Activated T-helper 9 cell treated with anti-CD3 and anti-CD28 coated beads, Interleukin-2, amount 50 U/mL, for 16 hours (primary cell): ENCODE results near the gene KDM5B.
"Not testable (repeated sequence)": the region's sequence is repeated elsewhere in the genome, so short reads cannot be mapped to it uniquely, and the experiment has no call there.

Experiments
- DNase-seq: peaks from one replicate; pipeline ENCODE4 v3.0.0-alpha.2; 2020; ENCODE audit warnings: low read depth

The KDM5B gene

DNA sequence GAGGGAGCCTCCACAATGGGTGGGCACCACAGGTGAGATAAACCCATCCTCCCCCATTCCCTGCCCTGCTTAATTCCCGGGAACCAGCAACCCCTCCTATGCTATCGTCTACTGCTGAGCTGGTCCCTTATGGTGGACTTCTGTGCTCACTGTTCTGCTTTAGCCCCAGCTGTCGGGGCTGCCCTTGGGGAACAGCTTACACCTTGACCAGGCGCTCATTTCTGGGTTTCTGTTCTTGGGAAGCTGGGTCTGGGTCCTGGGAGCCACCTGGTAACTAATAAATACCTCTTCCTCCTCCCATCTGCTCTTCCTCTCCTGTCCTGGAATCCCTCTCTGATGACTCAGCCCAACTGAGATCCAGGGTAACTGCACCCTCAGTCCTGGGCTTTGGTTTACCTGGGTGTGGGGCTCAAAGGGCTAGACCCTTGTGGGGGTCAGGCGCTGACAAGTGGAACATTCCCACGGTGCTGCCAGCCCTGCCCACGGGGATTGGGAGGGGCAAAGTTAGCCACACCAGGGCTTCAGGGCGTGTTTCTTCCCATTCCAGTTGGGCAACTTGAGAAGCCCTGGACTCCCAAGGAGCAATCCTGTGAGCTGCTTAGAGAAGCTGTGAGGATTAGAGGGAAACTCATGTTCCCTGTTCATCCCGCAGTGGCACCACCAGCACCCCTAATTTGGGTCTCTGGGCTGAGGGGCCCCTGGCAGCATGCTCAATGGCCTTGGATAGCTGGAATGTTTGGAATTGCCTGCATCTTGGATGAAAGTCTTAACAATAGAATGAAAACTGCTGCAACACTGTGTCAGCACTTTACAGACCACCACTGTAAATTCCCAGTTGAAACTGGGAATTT lies 4.2 kb upstream of the KDM5B start:
- no peak for DNase-seq

DNA sequence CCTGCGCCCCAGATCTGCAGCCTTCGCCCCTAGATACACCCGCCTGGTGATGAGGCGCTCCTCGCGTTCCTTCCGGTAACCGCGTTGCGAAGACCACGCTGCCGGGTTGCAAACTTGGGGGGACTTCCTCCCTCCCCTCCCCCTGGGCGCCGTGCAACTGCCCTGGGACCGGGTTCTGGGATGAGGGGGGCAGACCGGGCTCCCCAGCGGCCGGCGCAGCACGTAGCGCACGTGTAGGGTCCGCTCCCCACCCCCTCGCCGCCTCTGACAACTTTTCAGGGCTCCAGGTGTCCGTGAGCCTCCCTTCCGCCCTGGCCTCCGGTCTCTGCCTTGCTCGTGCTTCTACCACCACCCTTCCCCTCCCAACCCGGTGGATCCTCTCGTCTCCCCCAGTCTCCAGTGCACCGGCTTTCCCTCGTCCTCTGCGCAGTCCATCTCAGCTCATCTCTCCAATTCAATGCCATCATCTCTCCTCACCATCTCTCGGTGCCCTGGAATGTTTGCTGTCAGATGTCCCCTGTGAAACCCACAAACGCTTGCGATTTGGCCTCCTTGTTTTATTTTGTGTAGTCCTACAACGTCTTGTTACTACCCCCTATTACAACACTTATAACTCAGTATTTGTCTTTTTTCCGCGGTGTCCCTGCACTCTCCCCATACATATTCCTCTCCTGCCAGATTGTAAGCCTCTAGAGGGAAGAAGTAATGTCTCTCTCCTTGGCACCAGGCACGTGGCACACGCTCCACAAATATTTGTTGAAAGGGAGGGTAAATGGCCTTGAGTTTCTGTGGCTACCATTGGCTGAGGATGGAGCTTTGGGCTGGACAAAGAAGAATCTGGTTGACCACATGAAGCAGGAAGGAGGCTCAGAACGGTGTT lies 3.3 kb upstream of the KDM5B start:
- peak; percentile 4 for DNase-seq

DNA sequence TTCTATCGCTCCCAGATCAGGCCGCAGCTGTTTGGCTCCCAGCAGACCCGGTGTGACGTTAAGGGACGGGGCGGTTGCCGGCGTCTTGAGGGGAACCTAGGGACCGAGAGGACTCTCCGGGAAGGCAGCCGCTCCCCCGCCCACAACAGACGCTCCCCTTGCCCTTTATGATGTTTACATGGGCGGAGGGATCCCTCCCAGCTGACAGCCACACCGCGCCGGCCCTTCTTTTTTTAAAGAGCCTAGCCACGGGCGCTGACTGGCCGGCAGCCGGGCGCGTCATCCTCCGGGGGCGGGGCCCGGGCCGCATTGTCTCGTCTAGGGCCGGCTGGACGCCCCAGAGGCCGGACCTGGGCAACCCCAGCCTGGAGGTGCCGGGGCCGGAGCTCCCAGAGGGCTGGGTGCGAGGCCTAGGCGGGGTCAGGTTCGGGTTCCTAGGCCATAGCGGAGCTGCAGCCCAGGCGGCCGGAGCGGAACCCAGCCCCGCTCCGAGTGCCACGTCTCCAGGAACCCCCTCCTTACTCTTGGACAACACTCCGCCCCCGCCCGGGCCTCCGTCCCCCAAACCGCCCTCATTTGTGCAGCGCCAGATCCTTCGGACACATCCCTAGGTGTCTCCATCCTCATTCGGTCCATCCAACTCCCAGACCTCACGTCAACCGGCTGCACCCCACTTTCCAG lies 2.5 kb upstream of the KDM5B start, which contains the start of gene PCAT6:
Gene PCAT6, plus strand, starts transcription at position 340 of the 681 bp plus-strand sequence.
- peak; percentile 80 for DNase-seq

DNA sequence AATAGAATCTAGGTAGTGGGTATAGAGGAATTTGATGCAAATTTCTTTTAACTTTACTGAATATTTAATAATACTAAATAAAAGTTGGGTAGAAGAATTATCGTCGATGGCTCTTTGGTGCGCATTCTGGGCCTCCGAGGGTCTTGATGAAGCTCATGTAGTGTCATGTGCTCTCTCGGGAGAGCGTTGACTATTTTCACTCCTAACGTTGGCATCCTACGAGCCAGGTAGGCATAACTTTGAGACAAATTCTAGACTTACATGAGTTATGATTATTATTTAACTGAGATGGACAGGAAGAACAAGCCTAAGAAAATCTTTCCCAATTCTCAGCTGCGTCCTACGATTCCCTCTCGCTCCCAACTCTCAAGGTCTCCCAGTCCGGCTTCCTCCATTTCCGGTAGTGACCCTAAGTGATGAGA lies 2.0 kb upstream of the KDM5B start:
- no peak for DNase-seq

DNA sequence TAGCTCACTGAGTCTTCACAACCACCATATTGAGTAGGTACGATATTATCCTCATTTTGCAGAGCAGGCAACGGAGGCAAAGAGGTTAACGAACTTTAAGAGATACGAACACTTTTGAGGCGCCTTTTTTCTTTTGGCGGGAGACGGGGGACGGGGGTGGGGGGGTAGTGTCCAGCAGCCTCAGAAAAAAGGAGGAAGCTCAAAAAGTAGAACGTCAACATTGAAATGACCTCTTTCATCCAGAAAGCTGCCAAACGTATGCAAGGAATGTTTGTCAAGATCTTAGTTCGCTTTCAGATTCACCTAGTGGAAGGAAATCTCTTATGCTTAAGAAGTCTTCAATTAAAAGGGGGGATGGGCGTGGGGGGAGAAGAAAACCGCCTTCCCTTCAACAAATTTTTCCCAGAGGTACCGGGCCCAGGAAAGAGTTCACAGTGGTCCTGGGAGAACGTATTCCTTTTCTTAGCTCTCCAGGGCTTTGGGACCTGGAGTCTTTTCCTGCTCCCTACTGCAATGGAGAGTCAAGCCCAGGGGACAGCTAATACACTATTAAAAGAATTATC lies 1.5 kb upstream of the KDM5B start:
- DNase-seq: no peak

DNA sequence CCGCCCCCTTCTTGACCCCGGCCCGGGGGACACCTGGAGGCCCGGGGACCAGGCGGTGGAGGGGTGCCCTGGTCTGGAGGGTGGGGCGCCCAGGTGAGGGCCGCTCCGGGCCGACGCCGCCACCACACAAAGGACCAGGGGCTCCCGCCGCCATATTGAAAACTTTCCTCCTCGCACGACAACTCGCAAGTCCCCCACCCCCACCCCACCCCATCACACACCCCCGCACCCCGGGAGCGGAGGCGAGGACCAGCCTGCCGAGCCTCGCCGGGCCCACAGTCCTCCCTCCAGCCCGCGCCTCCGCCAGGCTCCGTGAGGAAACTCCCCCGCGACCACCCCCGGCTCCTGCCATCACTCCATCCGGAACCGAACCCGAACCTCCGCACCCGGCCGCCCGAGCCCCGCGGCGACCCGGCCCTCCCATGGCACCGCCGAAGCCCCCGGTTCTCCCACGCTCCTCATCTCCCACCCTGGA lies 733 bp downstream of the KDM5B start:
- DNase-seq: peak; percentile 26

DNA sequence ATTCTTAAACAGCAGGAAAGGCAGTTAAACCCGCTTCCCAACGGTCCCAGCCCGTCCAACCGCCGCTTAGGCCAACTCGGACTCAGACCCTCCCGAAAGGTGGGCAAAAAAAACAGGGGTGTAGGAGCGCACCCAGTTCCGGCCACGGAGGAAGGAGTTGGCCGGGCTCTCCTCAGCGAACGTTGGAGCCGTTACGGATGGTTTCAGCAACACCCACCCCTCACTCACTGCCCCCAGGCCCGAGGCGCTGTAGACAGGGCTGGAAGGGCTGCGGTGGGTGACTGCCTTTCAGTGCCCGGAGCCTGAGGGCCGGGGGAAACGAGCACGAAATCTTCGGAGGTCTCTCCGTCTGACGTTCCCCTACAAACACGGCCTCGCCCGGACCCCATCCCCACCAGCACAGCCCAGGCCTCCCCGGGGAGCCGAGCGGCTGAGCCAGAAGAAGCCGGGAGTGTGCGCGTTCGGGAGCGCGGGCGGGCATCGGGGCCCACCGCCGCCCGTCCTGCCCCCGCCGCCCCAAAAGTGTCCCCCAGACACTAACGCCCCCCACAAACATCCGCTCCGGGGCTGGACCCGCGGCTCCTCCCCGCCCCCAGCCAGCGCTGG lies 1.3 kb downstream of the KDM5B start:
- peak; percentile 8 for DNase-seq

DNA sequence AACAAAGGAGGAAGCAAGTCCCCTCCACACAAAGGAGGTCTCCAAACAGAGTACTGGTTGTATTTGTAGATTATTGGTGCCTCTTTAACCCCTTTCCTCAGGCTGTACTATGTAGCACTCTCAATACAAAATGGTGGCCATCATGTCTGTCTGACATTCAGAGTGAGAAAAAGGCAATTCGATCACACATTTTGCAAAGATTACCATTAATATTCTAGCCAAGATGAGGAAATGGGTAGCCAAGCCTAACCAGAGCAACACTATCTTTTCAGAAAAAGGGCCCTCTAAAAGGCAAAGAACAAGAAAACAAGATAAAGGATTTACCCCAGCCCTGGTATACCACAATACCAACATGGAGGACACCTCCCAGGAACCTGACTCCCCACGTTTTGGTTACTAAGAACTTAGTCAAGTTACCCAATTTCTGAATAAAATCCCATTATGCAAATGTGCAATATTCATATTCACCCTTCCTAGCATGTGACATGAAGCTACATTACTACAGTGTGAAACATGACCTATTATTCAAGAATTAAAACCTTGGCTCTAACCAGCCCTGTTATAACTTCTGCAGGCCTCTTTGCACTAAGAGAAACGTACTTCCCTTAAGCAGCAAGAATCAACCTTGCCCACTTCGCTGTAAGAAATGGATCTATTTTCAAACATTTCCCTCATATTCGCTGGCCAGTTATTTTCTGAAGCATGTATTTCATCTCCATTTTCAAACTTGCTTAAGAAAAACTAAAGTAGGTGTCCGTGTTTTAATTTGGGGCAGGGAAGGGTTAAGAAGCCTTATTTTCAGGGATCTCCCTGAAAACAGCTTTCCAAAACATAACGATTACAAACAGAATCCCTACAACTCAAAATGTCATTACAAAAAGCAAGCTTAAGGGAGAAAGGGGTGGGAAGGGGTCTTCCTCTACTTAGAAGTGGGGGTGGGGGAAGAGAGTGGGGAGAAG lies 2.1 kb downstream of the KDM5B start:
- DNase-seq: no peak

DNA sequence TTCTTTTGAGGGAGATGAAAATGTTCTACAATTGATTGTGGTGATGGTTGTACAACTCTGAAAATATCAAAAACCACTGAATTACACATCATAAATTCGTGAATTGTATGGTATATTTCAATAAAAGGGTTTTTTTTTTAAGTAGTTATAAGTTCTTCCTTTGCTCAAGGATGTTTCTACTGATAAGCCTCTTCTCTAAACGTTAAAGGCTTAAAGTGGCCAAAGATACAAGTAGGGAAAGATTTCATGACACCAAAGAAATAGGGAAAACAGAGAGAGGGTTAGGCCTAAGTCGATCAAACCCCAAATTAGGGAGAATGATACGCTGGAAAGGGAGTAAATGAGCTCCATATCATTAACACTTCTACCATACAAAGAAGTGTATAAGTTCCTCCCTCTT lies 4.1 kb downstream of the KDM5B start:
- DNase-seq: no peak

DNA sequence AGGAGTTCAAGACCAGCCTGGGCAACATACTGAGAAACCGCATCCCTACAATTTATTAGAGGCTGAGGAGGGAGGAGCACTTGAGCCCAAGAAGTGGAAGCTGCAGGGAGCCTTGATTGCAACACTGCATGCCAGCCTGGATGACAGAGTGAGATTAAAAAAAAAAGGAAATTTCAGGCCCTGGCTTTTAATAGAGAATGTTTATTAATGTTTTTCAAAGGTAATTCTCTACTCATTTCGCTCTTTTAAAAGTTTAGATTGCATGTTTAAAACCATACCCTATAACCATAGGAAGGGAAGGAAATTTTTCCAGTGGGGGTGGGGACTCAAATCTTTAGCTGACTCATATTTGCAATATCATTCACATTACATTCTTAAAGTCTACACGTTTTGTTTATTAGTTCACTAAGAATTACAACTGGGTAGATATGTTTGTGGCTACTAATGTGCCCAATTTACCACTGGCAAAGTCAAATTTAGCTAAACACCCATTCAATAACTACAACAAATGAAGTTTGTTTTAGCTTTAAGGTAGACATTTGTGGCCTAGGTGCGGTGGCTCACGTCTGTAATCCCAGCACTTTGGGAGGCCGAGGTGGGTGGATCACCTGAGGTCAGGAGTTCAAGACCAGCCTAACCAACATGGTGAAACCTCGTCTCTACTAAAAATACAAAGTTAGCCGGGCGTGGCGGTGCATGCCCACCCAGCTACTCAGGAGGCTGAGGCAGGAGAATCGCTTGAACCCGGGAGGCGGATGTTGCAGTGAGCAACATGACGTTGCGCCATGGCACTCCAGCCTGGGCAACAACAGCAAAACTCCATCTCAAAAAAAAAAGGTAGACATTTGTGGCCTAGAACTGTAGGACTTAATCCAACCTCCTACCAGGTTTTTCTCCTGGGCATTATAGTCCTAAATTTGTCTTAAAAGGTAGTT lies 5.0 kb downstream of the KDM5B start:
- DNase-seq: no peak

DNA sequence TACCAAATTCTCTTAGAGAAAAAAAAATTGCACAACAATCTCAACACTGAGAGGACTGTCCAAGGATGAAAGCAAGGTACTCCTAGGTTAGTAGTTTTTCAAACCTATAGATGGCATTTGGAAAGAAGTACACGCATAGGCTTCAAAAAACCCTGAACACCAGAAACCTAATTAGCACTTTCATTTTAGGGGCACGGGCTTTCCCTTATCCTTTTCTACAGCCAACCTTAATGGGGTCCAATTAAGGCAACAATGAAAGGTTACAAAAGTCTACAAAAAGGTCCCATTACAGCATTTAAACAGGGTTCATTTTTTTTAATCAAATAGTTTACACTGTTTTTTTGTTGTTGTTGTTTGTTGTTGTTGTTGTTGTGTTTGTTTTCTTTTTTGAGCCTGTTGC lies 6.2 kb downstream of the KDM5B start:
- no peak for DNase-seq

DNA sequence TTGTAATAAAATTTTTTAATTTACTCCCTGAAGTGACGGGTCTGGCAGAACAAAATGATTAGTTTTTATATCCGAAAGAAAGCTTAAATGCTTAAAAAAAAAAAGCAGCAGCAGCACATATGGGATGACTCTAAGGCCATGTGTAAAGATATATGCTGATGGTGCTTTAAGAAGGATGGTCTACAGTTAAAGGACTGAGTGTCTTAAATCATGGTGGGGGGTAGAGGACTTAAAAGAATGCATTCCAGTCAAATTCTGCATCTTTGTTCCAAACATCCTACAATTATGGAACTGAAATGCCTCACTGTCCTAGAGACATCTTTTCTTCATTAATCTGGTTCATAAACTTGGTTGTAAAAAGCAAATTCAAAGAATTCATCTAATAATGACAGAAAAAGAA lies 7.0 kb downstream of the KDM5B start:
- no peak for DNase-seq

DNA sequence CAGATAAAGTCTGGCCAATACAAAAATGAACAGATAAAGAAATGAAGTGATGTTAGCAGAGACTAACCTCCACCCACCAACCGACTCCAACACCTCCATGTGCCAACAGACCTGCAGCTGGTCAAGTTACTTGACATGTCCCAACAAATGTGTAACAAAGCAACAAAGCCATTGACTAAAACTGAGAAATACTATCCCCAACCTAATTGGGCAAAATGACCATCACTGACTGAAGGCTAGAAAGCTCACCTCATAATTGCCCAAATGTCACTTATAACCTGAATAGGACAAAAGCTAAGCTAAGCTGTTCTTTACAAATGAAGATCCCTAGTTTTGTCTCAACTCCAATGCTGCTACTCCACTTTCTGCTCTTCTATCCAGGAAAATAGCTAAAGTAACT lies 7.5 kb downstream of the KDM5B start:
- no peak for DNase-seq

DNA sequence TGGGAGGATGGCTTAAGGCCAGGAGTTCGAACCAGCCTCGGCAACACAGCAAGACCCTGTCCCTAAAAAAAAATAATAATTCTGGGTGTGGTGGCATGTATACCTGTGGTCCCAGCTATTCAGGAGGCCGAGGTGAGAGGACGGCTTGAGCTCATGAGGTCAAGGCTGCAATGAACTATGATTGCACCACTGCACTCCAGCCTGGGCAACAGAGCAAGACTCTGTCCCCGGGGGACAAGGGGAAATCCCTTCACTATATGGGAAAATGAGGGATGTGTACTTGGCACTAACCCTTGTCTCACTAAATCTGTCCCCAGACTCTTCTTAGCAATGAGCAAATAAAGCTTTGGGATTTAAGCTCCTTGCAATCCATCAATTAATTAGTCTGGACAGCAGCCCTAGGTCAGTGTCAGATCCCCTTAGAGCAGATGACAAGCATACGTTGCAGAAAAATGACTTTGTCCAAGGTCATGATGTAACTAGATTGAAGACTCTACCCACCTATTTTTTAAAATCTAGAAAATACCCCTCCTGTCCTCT lies 9.4 kb downstream of the KDM5B start:
- DNase-seq: no peak

DNA sequence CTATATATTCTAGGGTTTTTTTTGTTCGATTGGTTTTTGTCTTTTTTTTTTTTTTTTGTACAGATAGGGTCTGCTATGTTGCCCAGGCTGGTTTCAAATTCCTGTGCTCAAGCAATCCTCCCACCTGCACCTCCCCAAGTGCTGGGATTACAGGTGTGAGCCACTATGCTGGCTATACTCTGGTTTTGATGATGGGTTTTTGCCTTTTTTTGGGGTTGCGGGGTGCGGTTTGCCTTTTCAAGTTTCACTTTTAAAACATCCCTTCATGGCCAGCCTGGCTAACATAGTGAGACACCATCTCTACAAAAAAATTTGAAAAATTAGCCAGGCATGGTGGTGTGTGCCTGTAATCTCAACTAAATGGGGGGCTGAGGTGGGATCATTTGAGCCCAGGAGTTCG lies 10.0 kb downstream of the KDM5B start:
- no peak for DNase-seq

DNA sequence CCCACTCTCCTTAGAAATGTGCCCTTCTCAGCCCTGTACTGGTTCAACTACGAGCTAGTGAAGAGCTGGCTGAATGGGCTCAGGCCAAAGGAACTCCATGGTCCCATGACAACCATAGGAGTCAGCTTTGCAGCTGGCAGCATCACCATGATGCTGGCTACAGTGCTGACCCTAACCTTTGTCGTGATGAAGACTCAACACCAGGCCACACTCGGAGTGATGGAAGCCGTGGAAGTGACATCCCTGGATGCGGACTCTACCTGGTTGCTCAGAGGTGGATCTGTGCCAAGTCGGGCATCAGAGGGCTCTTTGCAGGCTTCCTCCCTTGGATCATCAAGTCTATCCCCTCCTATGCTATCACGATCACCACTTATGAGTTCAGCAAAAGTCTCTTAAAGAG lies 11.6 kb downstream of the KDM5B start:
- DNase-seq: no peak

DNA sequence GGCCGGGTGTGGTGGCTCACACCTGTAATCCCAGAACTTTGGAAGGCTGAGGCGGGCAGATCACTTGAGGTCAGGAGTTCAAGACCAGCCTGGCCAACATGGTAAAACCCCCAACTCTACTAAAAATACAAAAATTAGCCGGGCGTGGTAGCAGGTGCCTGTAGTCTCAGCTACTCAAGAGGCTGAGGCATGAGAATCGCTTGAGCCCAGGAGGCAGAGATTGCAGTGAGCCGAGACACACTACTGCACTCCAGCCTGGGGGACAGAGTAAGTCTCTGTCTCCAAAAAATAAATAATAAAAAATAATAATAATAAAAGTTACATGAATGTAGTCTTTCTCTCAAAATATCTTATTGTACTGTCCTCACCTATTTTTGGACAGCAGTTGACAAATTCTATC lies 13.3 kb downstream of the KDM5B start:
- DNase-seq: not testable (repeated sequence)

DNA sequence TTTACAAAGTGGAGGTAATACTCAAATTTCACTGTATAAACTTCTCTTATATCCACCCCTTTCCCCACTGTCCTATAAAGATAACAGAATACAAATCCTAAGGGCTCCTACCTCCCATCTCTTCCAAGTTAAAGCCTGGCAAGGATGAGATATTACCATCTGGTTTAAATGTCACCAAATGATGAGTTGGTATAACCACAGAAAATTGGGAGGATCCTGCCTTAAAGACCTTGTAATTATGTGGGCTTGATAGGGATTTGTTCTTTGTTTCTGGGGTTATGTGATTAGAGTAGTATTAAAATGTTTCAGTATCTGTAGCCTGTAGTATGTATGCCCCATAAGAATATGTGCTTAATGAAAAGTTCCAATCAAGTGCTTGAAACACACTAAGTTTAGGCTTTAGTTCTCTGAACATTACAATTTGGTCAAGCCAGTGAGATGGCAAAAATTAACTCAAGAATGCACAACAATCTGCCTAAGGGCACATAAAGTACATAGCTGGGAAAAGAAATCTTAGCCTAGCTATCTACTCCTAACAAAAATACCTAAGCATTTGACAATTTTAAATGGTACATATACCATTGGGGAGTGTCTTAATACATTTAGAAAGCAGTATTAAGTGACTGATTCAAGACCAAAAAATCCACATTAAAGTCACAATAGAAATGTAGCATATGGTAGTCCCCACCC lies 14.0 kb downstream of the KDM5B start:
- no peak for DNase-seq
